ENCODE data around the gene NTM.

Gene NTM

GRCh38 chr11:132286106-132286505 lies 915.7 kb downstream of the NTM start:
- H3K4me3 ChIP-seq (ENCODE audit: low read length in 2 of 2), result no peak overlapping the region
- no peak overlapping the region for H3K27ac ChIP-seq (ENCODE audit: low read length)
- H3K36me3 ChIP-seq (ENCODE audit: control insufficient read depth in 2 of 2, insufficient read depth in 2 of 2, low read length in 2 of 2), result no peaks in the 10 kb centered on the region
- H3K4me1 ChIP-seq (ENCODE audit: control insufficient read depth, insufficient read depth, low read length), result no peaks in the 10 kb centered on the region
- no peaks in the 10 kb centered on the region for H3K9me3 ChIP-seq (ENCODE audit: control insufficient read depth in 2 of 2, low read length in 2 of 2)
- no peak overlapping the region for H3K9ac ChIP-seq (ENCODE audit: low read length in 2 of 2)
- H3K27me3 ChIP-seq (ENCODE audit: control insufficient read depth in 1 of 2, insufficient read depth in 2 of 2, low read length in 2 of 2), result no peaks in the 10 kb centered on the region

- no peaks in the 10 kb centered on the region for H3K4me1 ChIP-seq (ENCODE audit: control insufficient read depth, insufficient read depth, low read length)
- H3K27ac ChIP-seq (ENCODE audit: low read length), result no peak overlapping the region
- no peak overlapping the region for H3K4me3 ChIP-seq (ENCODE audit: low read length in 2 of 2)
- no peaks in the 10 kb centered on the region for H3K36me3 ChIP-seq (ENCODE audit: control insufficient read depth in 2 of 2, insufficient read depth in 2 of 2, low read length in 2 of 2)
- H3K9ac ChIP-seq (ENCODE audit: low read length in 2 of 2), result no peak overlapping the region
- H3K27me3 ChIP-seq (ENCODE audit: control insufficient read depth in 1 of 2, insufficient read depth in 2 of 2, low read length in 2 of 2), result no peaks in the 10 kb centered on the region
- H3K9me3 ChIP-seq (ENCODE audit: control insufficient read depth in 2 of 2, low read length in 2 of 2), result no peaks in the 10 kb centered on the region
These were observed 917.6 kb downstream of the NTM start for GRCh38 chr11:132288036-132288435.

GRCh38 chr11:132289590-132290256 lies 919.3 kb downstream of the NTM start:
- Histone ChIP-seq H3K27ac (ENCODE audit: low read length) (no peak overlapping the region), H3K4me1 (ENCODE audit: control insufficient read depth, insufficient read depth, low read length) (no peaks in the 10 kb centered on the region), H3K36me3 (ENCODE audit: control insufficient read depth in 2 of 2, insufficient read depth in 2 of 2, low read length in 2 of 2) (no peaks in the 10 kb centered on the region), H3K9me3 (ENCODE audit: control insufficient read depth in 2 of 2, low read length in 2 of 2) (no peaks in the 10 kb centered on the region), H3K27me3 (ENCODE audit: control insufficient read depth in 1 of 2, insufficient read depth in 2 of 2, low read length in 2 of 2) (no peaks in the 10 kb centered on the region), H3K9ac (ENCODE audit: low read length in 2 of 2) (no peak overlapping the region), H3K4me3 (ENCODE audit: low read length in 2 of 2) (no peak overlapping the region)

GRCh38 chr11:132293586-132293985 lies 923.2 kb downstream of the NTM start:
- no peaks in the 10 kb centered on the region for H3K36me3 ChIP-seq (ENCODE audit: control insufficient read depth in 2 of 2, insufficient read depth in 2 of 2, low read length in 2 of 2)

GRCh38 chr11:132296946-132297610 lies 926.7 kb downstream of the NTM start:
- no peak overlapping the region for H3K27ac ChIP-seq (ENCODE audit: low read length)
- no peak overlapping the region for H3K9ac ChIP-seq (ENCODE audit: low read length in 2 of 2)

More at GRCh38 chr11:132293586-132293985, 923.2 kb downstream of the NTM start:
- no peaks in the 10 kb centered on the region for H3K4me1 ChIP-seq (ENCODE audit: control insufficient read depth, insufficient read depth, low read length)
- H3K27me3 ChIP-seq (ENCODE audit: control insufficient read depth in 1 of 2, insufficient read depth in 2 of 2, low read length in 2 of 2), result no peaks in the 10 kb centered on the region
- no peak overlapping the region for H3K27ac ChIP-seq (ENCODE audit: low read length)
- H3K9me3 ChIP-seq (ENCODE audit: control insufficient read depth in 2 of 2, low read length in 2 of 2), result no peaks in the 10 kb centered on the region
- H3K4me3 ChIP-seq (ENCODE audit: low read length in 2 of 2), result no peak overlapping the region
- no peak overlapping the region for H3K9ac ChIP-seq (ENCODE audit: low read length in 2 of 2)

GRCh38 chr11:132298357-132298756 lies 927.9 kb downstream of the NTM start:
- Histone ChIP-seq H3K36me3 (ENCODE audit: control insufficient read depth in 2 of 2, insufficient read depth in 2 of 2, low read length in 2 of 2) (no peaks in the 10 kb centered on the region), H3K27ac (ENCODE audit: low read length) (no peak overlapping the region), H3K27me3 (ENCODE audit: control insufficient read depth in 1 of 2, insufficient read depth in 2 of 2, low read length in 2 of 2) (no peaks in the 10 kb centered on the region), H3K4me3 (ENCODE audit: low read length in 2 of 2) (no peak overlapping the region), H3K9ac (ENCODE audit: low read length in 2 of 2) (no peak overlapping the region), H3K4me1 (ENCODE audit: control insufficient read depth, insufficient read depth, low read length) (no peaks in the 10 kb centered on the region), H3K9me3 (ENCODE audit: control insufficient read depth in 2 of 2, low read length in 2 of 2) (no peaks in the 10 kb centered on the region)

More at GRCh38 chr11:132296946-132297610, 926.7 kb downstream of the NTM start:
- Histone ChIP-seq H3K9me3 (ENCODE audit: control insufficient read depth in 2 of 2, low read length in 2 of 2) (no peaks in the 10 kb centered on the region), H3K4me3 (ENCODE audit: low read length in 2 of 2) (no peak overlapping the region), H3K27me3 (ENCODE audit: control insufficient read depth in 1 of 2, insufficient read depth in 2 of 2, low read length in 2 of 2) (no peaks in the 10 kb centered on the region), H3K4me1 (ENCODE audit: control insufficient read depth, insufficient read depth, low read length) (no peaks in the 10 kb centered on the region), H3K36me3 (ENCODE audit: control insufficient read depth in 2 of 2, insufficient read depth in 2 of 2, low read length in 2 of 2) (no peaks in the 10 kb centered on the region)

GRCh38 chr11:132300283-132300682 lies 929.9 kb downstream of the NTM start:
- no peaks in the 10 kb centered on the region for H3K36me3 ChIP-seq (ENCODE audit: control insufficient read depth in 2 of 2, insufficient read depth in 2 of 2, low read length in 2 of 2)
- no peaks in the 10 kb centered on the region for H3K27me3 ChIP-seq (ENCODE audit: control insufficient read depth in 1 of 2, insufficient read depth in 2 of 2, low read length in 2 of 2)
- H3K9ac ChIP-seq (ENCODE audit: low read length in 2 of 2), result no peak overlapping the region
- no peaks in the 10 kb centered on the region for H3K9me3 ChIP-seq (ENCODE audit: control insufficient read depth in 2 of 2, low read length in 2 of 2)
- no peak overlapping the region for H3K4me3 ChIP-seq (ENCODE audit: low read length in 2 of 2)
- no peak overlapping the region for H3K27ac ChIP-seq (ENCODE audit: low read length)
- H3K4me1 ChIP-seq (ENCODE audit: control insufficient read depth, insufficient read depth, low read length), result no peaks in the 10 kb centered on the region

- no peaks in the 10 kb centered on the region for H3K4me1 ChIP-seq (ENCODE audit: control insufficient read depth, insufficient read depth, low read length)
- no peaks in the 10 kb centered on the region for H3K27me3 ChIP-seq (ENCODE audit: control insufficient read depth in 1 of 2, insufficient read depth in 2 of 2, low read length in 2 of 2)
- no peak overlapping the region for H3K27ac ChIP-seq (ENCODE audit: low read length)
- H3K36me3 ChIP-seq (ENCODE audit: control insufficient read depth in 2 of 2, insufficient read depth in 2 of 2, low read length in 2 of 2), result no peaks in the 10 kb centered on the region
- H3K4me3 ChIP-seq (ENCODE audit: low read length in 2 of 2), result no peak overlapping the region
- H3K9ac ChIP-seq (ENCODE audit: low read length in 2 of 2), result no peak overlapping the region
- H3K9me3 ChIP-seq (ENCODE audit: control insufficient read depth in 2 of 2, low read length in 2 of 2), result no peaks in the 10 kb centered on the region
These were observed 931.0 kb downstream of the NTM start for GRCh38 chr11:132301465-132301864.

GRCh38 chr11:132301900-132302299 lies 931.5 kb downstream of the NTM start:
- no peak overlapping the region for H3K4me3 ChIP-seq (ENCODE audit: low read length in 2 of 2)
- H3K36me3 ChIP-seq (ENCODE audit: control insufficient read depth in 2 of 2, insufficient read depth in 2 of 2, low read length in 2 of 2), result no peaks in the 10 kb centered on the region
- H3K9me3 ChIP-seq (ENCODE audit: control insufficient read depth in 2 of 2, low read length in 2 of 2), result no peaks in the 10 kb centered on the region

GRCh38 chr11:132307309-132308020 lies 937.0 kb downstream of the NTM start:
- no peaks in the 10 kb centered on the region for H3K4me1 ChIP-seq (ENCODE audit: control insufficient read depth, insufficient read depth, low read length)
- H3K27me3 ChIP-seq (ENCODE audit: control insufficient read depth in 1 of 2, insufficient read depth in 2 of 2, low read length in 2 of 2), result no peaks in the 10 kb centered on the region
- no peak overlapping the region for H3K9ac ChIP-seq (ENCODE audit: low read length in 2 of 2)
- H3K36me3 ChIP-seq (ENCODE audit: control insufficient read depth in 2 of 2, insufficient read depth in 2 of 2, low read length in 2 of 2), result no peaks in the 10 kb centered on the region
- no peak overlapping the region for H3K4me3 ChIP-seq (ENCODE audit: low read length in 2 of 2)
- no peaks in the 10 kb centered on the region for H3K9me3 ChIP-seq (ENCODE audit: control insufficient read depth in 2 of 2, low read length in 2 of 2)
- H3K27ac ChIP-seq (ENCODE audit: low read length), result no peak overlapping the region

More at GRCh38 chr11:132301900-132302299, 931.5 kb downstream of the NTM start:
- Histone ChIP-seq H3K9ac (ENCODE audit: low read length in 2 of 2) (no peak overlapping the region), H3K27me3 (ENCODE audit: control insufficient read depth in 1 of 2, insufficient read depth in 2 of 2, low read length in 2 of 2) (no peaks in the 10 kb centered on the region), H3K4me1 (ENCODE audit: control insufficient read depth, insufficient read depth, low read length) (no peaks in the 10 kb centered on the region), H3K27ac (ENCODE audit: low read length) (no peak overlapping the region)
